Measurements from ENCODE around the gene NTMT1. TPM values are rescaled to one million over a fixed set of nuclear protein-coding genes. Genes with fewer than 3 reads are reported as not detected.

The NTMT1 gene
- total RNA-seq, 1 donor from 2014 or later: 62.6 TPM

- DNase-seq: no peak
- Mint-ChIP-seq H3K4me1 (ENCODE audit: low read depth, unreplicated experiment) (peaks cover 31% of the 10 kb centered on the region), H3K27ac (ENCODE audit: unreplicated experiment) (no peak overlapping the region), H3K36me3 (ENCODE audit: unreplicated experiment) (no peaks in the 10 kb centered on the region), H3K4me3 (ENCODE audit: unreplicated experiment) (peak overlapping the region; percentile 53), H3K27me3 (ENCODE audit: unreplicated experiment) (peaks cover 8% of the 10 kb centered on the region), H3K9me3 (ENCODE audit: unreplicated experiment) (no peaks in the 10 kb centered on the region)
- TF ChIP-seq, protein P1, sequence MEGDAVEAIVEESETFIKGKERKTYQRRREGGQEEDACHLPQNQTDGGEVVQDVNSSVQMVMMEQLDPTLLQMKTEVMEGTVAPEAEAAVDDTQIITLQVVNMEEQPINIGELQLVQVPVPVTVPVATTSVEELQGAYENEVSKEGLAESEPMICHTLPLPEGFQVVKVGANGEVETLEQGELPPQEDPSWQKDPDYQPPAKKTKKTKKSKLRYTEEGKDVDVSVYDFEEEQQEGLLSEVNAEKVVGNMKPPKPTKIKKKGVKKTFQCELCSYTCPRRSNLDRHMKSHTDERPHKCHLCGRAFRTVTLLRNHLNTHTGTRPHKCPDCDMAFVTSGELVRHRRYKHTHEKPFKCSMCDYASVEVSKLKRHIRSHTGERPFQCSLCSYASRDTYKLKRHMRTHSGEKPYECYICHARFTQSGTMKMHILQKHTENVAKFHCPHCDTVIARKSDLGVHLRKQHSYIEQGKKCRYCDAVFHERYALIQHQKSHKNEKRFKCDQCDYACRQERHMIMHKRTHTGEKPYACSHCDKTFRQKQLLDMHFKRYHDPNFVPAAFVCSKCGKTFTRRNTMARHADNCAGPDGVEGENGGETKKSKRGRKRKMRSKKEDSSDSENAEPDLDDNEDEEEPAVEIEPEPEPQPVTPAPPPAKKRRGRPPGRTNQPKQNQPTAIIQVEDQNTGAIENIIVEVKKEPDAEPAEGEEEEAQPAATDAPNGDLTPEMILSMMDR (IDR thresholded peaks at IDR 0.05; ENCODE audit: partially characterized antibody, unreplicated experiment): no peak
Measured at GRCh38 chr9:129594632-129595031, 31.3 kb upstream of the NTMT1 start.

GRCh38 chr9:129595311-129595741, 30.6 kb upstream of the NTMT1 start:
- Mint-ChIP-seq H3K27me3 (ENCODE audit: unreplicated experiment) (peaks cover 6% of the 10 kb centered on the region), H3K4me1 (ENCODE audit: low read depth, unreplicated experiment) (peaks cover 31% of the 10 kb centered on the region), H3K4me3 (ENCODE audit: unreplicated experiment) (no peak overlapping the region), H3K36me3 (ENCODE audit: unreplicated experiment) (no peaks in the 10 kb centered on the region), H3K9me3 (ENCODE audit: unreplicated experiment) (no peaks in the 10 kb centered on the region), H3K27ac (ENCODE audit: unreplicated experiment) (peak overlapping the region; percentile 57)
- no peak for DNase-seq
- TF ChIP-seq, protein P1 (IDR thresholded peaks at IDR 0.05; ENCODE audit: partially characterized antibody, unreplicated experiment): no peak

DNA sequence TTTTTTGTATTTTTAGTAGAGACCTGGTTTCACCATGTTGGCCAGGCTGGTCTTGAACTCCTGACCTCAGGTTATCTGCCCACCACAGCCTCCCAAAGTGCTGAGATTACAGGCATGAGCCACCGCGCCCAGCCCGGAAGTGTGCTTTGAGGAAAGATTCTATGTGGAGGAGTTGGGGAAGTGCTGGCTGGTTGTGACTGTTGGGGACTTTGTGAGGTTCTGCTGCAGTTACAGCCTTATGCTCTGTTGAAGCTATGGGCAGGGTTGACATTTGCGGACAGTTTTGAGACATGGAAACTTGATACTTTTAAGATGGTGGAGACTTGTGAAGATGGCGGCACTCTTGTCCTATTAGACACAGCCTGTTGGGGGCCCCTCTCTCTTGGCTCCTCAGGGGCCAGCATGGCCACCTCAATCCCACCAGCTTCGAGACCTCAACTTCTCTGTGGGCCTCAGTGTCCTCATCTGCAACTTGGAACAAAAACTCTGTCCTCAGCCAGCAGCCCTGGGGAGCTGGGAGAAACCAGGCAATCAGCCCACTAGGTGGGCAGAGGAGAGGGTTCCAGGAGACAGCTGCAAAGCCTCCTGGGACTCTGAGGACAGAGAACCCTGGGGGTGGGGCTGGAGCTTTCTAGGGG, 29.9 kb upstream of the NTMT1 start:
- DNase-seq: no peak
- Mint-ChIP-seq H3K4me1 (ENCODE audit: low read depth, unreplicated experiment) (peaks cover 26% of the 10 kb centered on the region), H3K27ac (ENCODE audit: unreplicated experiment) (no peak overlapping the region), H3K36me3 (ENCODE audit: unreplicated experiment) (no peaks in the 10 kb centered on the region), H3K9me3 (ENCODE audit: unreplicated experiment) (no peaks in the 10 kb centered on the region), H3K4me3 (ENCODE audit: unreplicated experiment) (peak overlapping the region; percentile 56), H3K27me3 (ENCODE audit: unreplicated experiment) (peaks cover 6% of the 10 kb centered on the region)
- TF ChIP-seq, protein P1 (IDR thresholded peaks at IDR 0.05; ENCODE audit: partially characterized antibody, unreplicated experiment): no peak

DNA sequence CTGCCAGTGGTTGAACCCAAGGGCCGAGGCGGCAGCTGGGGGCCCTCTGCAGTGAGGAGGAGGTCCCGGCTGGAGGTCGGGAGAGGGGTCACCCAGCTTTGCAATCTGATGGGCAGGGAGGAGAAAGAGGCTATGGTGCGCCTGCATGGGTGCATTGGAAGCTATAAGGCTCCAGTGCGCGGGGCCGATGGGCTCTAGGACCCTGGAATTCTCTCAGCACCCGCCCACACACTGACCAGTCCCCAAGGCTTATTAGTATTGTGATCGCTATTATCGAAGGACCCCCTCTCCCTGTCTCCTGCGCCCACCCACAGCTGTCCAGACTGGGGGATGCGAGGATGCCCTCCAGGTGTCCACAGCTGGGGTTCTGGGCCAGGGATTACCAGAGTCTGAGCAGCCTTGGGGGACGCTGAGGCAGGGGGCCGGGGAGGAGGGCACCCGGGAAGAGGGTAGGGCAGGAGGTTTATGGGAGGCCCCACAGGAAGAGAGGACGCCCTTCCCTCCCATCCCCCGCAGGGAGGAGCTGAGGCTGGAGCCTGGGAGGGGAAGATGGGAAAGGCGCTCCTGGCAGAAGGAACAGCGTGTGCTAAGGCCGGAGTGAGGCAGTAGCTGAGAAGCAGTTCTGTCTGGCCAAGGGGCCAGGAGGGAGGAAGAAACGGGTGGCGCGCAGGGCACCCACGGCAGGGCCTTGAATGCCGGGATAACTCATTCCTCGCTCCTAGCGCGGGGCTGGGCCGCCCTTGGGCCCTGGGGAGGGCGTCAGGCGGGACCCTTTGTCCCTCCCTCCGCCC, 29.2 kb upstream of the NTMT1 start:
- H3K4me3 Mint-ChIP-seq (ENCODE audit: unreplicated experiment): peak overlapping the region; percentile 71
- no peaks in the 10 kb centered on the region for H3K9me3 Mint-ChIP-seq (ENCODE audit: unreplicated experiment)
- TF ChIP-seq, protein P1 (IDR thresholded peaks at IDR 0.05; ENCODE audit: partially characterized antibody, unreplicated experiment): no peak
- DNase-seq: peak; percentile 60
- peaks cover 26% of the 10 kb centered on the region for H3K4me1 Mint-ChIP-seq (ENCODE audit: low read depth, unreplicated experiment)
- H3K27ac Mint-ChIP-seq (ENCODE audit: unreplicated experiment): peak overlapping the region; percentile 43
- H3K27me3 Mint-ChIP-seq (ENCODE audit: unreplicated experiment): peaks cover 6% of the 10 kb centered on the region
- H3K36me3 Mint-ChIP-seq (ENCODE audit: unreplicated experiment): no peaks in the 10 kb centered on the region
